HepG2 (cell line): ENCODE data around the gene MAMSTR. TPM values are rescaled to one million over a fixed set of nuclear protein-coding genes. Genes with fewer than 3 reads are reported as not detected.

ENCODE experiments used
- ARHGAP35 ChIP-seq: sonication (generic); formaldehyde crosslinking; IDR thresholded peaks from 2 replicates; pipeline ENCODE4 v1.9.0; 2022; ENCODE audit warnings: mild to moderate bottlenecking, inconsistent platforms, moderate library complexity, missing genetic modification reagents, borderline replicate concordance
- ARNTL ChIP-seq: sonication (generic); formaldehyde crosslinking; IDR thresholded peaks from 2 replicates; pipeline ENCODE4 v1.4.0; 2020; ENCODE audit warnings: mild to moderate bottlenecking, missing genetic modification reagents
- CHD2 ChIP-seq: IDR thresholded peaks from 2 replicates; pipeline ENCODE4 v1.6.1; 2011; ENCODE audit warnings: low read depth, low read length, improper control_type of control experiment
- FOSL2 ChIP-seq: sonication (generic); formaldehyde crosslinking; IDR thresholded peaks from 2 replicates; pipeline ENCODE4 v1.4.0; 2020; ENCODE audit warnings: missing genetic modification reagents
- HDAC1 ChIP-seq: sonication (generic); formaldehyde crosslinking; IDR thresholded peaks from 2 replicates; pipeline ENCODE4 v1.5.1; 2020; ENCODE audit warnings: mild to moderate bottlenecking, missing genetic modification reagents
- MXI1 ChIP-seq: IDR thresholded peaks from 3 replicates; pipeline ENCODE4 v1.6.1; 2012; ENCODE audit warnings: low read depth, low read length, inconsistent platforms, borderline replicate concordance
- NFYB ChIP-seq: sonication (generic); formaldehyde crosslinking; IDR thresholded peaks from 2 replicates; pipeline ENCODE4 v1.4.0; 2020; ENCODE audit warnings: missing genetic modification reagents
- PHF20 ChIP-seq: sonication (generic); formaldehyde crosslinking; IDR thresholded peaks from 2 replicates; pipeline ENCODE4 v1.5.0; 2020; ENCODE audit warnings: mild to moderate bottlenecking, missing genetic modification reagents
- RBM39 ChIP-seq: fragments of 200-400 bp; formaldehyde crosslinking; IDR thresholded peaks from one replicate; pipeline ENCODE4 v1.6.1; 2018; ENCODE audit warnings: antibody characterized with exemption, mild to moderate bottlenecking, low read depth, low read length; ENCODE audit not compliant: poor library complexity, severe bottlenecking
- RFX1 ChIP-seq: fragments of 450-650 bp; IDR thresholded peaks from 2 replicates; pipeline ENCODE4 v1.6.1; 2017
- RFX3 ChIP-seq: IDR thresholded peaks from 2 replicates; pipeline ENCODE4 v1.6.1; 2016; ENCODE audit warnings: missing biosample characterization, missing genetic modification reagents
- SAP130 ChIP-seq: IDR thresholded peaks from 2 replicates; pipeline ENCODE4 v1.6.1; 2016; ENCODE audit warnings: low read depth
- SPEN ChIP-seq: sonication (generic); formaldehyde crosslinking; IDR thresholded peaks from 2 replicates; pipeline ENCODE4 v1.5.1; 2020; ENCODE audit warnings: low read depth, mild to moderate bottlenecking, missing genetic modification reagents
- ZFY ChIP-seq: sonication (generic); formaldehyde crosslinking; IDR thresholded peaks from 2 replicates; pipeline ENCODE4 v1.4.0; 2020; ENCODE audit warnings: missing genetic modification reagents
- ZNF274 ChIP-seq: sonication (generic); formaldehyde crosslinking; IDR thresholded peaks from 2 replicates; pipeline ENCODE4 v1.5.1; 2020; ENCODE audit warnings: mild to moderate bottlenecking, missing genetic modification reagents
- ZNF335 ChIP-seq: sonication (generic); formaldehyde crosslinking; IDR thresholded peaks from 2 replicates; pipeline ENCODE4 v1.4.0; 2020; ENCODE audit warnings: missing genetic modification reagents
- ZNF496 ChIP-seq: sonication (generic); formaldehyde crosslinking; IDR thresholded peaks from 2 replicates; pipeline ENCODE4 v1.8.1; 2023; ENCODE audit warnings: mild to moderate bottlenecking, moderate library complexity, missing genetic modification reagents; ENCODE audit not compliant: insufficient replicate concordance
- ZNF501 ChIP-seq: sonication (generic); formaldehyde crosslinking; IDR thresholded peaks from 2 replicates; pipeline ENCODE4 v1.5.1; 2020; ENCODE audit warnings: mild to moderate bottlenecking, moderate library complexity, missing genetic modification reagents
- polyA plus RNA-seq, 8 experiments: library from polyadenylated mRNA; depleted of rRNA in 3 of 8; stranded (reverse) in 7 of 8; unstranded in 1 of 8; fragments of >200 nt; fragmentation: Illumina TruSeq in 4 of 8; extraction: Trizol in 4 of 8; gene quantifications; 2 replicates each; pipeline versions ENCODE4 v1.2.1 to v1.2.3, GENCODE V29; 2011 to 2016; ENCODE audit warnings: low read depth in 4 of 8, missing spikeins in 1 of 8, mixed read lengths in 1 of 8; ENCODE audit not compliant: insufficient read depth in 1 of 8
- total RNA-seq, 5 experiments: library from RNA; depleted of rRNA; stranded (reverse); fragments of >200 nt; fragmentation: Illumina TruSeq; extraction: Trizol; gene quantifications; 2 replicates each; pipeline ENCODE4 v1.2.3, GENCODE V29; 2016; ENCODE audit warnings: low read depth in 1 of 5
- TF ChIP-seq, protein P1 (sequence below), 2 experiments: sonication (generic) in 1 of 2; formaldehyde crosslinking in 1 of 2; IDR thresholded peaks; 2 replicates each; pipeline versions ENCODE4 v1.5.1 to v1.6.1; 2011 to 2020; ENCODE audit warnings: borderline replicate concordance in 1 of 2, low read depth in 1 of 2, low read length in 1 of 2, mild to moderate bottlenecking in 1 of 2, missing genetic modification reagents in 1 of 2, moderate library complexity in 1 of 2
- TF ChIP-seq, protein P2 (sequence below): sonication (generic); formaldehyde crosslinking; IDR thresholded peaks from 2 replicates; pipeline ENCODE4 v1.8.0; 2022; ENCODE audit warnings: missing genetic modification reagents, low read depth, mild to moderate bottlenecking, borderline replicate concordance
- TF ChIP-seq, protein P3 (sequence below): sonication (generic); formaldehyde crosslinking; IDR thresholded peaks from 2 replicates; pipeline ENCODE4 v1.4.0; 2020; ENCODE audit warnings: missing genetic modification reagents, borderline replicate concordance
- TF ChIP-seq, protein P4 (sequence below): sonication (generic); formaldehyde crosslinking; IDR thresholded peaks from 2 replicates; pipeline ENCODE4 v1.4.0; 2020; ENCODE audit warnings: missing genetic modification reagents
- TF ChIP-seq, protein P5 (sequence below): sonication (generic); formaldehyde crosslinking; IDR thresholded peaks from 2 replicates; pipeline ENCODE4 v1.5.0; 2020; ENCODE audit warnings: missing genetic modification reagents

Gene MAMSTR
- total and polyA plus RNA-seq, 2 of the 13 experiments (the other 11 are each of a cell fraction or from before 2014, with no cell fraction given): 2.2 to 2.4 TPM

DNA sequence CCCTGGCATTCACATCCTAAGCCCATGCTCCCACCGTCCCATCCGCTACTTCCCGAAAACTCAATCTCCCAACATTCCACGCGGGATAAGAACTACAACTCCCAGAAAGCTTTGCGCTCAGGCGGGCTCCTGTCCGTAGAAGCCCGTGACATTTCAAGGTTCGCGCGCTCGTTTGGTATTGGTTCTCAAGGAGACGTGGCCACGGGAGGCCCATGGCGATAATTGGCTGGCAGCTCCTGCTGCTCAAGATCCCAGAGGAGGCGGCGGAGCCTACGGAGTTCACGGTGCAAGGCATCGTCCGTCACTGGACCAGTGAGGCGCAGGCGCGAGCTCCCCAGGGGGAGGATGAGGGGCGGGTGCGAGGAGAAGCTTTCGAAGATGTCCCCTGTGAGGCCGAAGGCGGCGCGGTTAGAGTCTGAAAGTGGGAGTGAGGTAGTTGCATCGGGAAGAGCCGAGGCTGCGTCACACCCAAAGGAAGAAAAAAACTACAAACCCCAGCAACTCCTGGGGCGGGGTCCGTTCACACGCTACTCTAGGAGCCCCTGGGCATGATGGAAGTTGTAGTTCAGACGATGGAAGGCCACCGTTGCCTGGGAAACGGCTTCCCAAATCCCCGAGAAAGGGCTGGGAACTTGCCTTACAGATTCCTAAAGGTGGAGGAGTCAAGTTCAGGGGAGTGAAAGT lies 1.2 kb upstream of the MAMSTR start (continued):
- TF ChIP-seq, protein P1, sequence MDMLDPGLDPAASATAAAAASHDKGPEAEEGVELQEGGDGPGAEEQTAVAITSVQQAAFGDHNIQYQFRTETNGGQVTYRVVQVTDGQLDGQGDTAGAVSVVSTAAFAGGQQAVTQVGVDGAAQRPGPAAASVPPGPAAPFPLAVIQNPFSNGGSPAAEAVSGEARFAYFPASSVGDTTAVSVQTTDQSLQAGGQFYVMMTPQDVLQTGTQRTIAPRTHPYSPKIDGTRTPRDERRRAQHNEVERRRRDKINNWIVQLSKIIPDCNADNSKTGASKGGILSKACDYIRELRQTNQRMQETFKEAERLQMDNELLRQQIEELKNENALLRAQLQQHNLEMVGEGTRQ (IDR thresholded peaks at IDR 0.05; ENCODE audit: low read depth, low read length): peak; percentile 37; the same call in 1 of the 2 replicates
- TF ChIP-seq, protein P1 (CRISPR knock-in tag; IDR thresholded peaks at IDR 0.05; ENCODE audit: borderline replicate concordance): no peak
- TF ChIP-seq ZNF496 (CRISPR knock-in tag) (no peak), ZNF335 (CRISPR knock-in tag) (0 out of 2 replicates have a peak, but pooled peaks have one; percentile 54), ARHGAP35 (CRISPR knock-in tag) (peak; percentile 31; the same call in 1 of the 2 replicates), RBM39 (peak; percentile 29), ARNTL (peak; percentile 43; the same call in 1 of the 2 replicates), MXI1 (peak; percentile 87; the same call in 2 of the 3 replicates), HDAC1 (peak; percentile 76), PHF20 (CRISPR knock-in tag) (peak; percentile 46; the same call in 1 of the 2 replicates), SAP130 (peak; percentile 92), RFX3 (CRISPR knock-in tag) (peak; percentile 74), ZNF274 (CRISPR knock-in tag) (0 out of 2 replicates have a peak, but pooled peaks have one; percentile 53), SPEN (CRISPR knock-in tag) (0 out of 2 replicates have a peak, but pooled peaks have one; percentile 13), CHD2 (peak; percentile 72), FOSL2 (CRISPR knock-in tag) (peak; percentile 5; the same call in 1 of the 2 replicates), RFX1 (peak; percentile 72), ZFY (peak; percentile 74), NFYB (CRISPR knock-in tag) (peak; percentile 99), ZNF501 (peak; percentile 68)
- TF ChIP-seq, protein P2, sequence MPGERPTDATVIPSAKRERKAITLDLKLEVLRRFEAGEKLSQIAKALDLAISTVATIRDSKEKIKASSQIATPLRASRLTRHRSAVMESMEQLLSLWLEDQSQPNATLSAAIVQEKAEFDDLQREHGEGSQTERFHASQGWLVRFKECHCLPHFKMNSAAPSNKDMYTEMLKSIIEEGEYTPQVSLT: no peak
- TF ChIP-seq, protein P3, sequence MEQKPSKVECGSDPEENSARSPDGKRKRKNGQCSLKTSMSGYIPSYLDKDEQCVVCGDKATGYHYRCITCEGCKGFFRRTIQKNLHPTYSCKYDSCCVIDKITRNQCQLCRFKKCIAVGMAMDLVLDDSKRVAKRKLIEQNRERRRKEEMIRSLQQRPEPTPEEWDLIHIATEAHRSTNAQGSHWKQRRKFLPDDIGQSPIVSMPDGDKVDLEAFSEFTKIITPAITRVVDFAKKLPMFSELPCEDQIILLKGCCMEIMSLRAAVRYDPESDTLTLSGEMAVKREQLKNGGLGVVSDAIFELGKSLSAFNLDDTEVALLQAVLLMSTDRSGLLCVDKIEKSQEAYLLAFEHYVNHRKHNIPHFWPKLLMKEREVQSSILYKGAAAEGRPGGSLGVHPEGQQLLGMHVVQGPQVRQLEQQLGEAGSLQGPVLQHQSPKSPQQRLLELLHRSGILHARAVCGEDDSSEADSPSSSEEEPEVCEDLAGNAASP: no peak
- TF ChIP-seq, protein P4, sequence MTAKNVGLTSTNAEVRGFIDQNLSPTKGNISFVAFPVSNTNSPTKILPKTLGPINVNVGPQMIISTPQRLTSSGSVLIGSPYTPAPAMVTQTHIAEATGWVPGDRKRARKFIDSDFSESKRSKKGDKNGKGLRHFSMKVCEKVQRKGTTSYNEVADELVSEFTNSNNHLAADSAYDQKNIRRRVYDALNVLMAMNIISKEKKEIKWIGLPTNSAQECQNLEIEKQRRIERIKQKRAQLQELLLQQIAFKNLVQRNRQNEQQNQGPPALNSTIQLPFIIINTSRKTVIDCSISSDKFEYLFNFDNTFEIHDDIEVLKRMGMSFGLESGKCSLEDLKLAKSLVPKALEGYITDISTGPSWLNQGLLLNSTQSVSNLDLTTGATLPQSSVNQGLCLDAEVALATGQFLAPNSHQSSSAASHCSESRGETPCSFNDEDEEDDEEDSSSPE: peak; percentile 100
- TF ChIP-seq, protein P5, sequence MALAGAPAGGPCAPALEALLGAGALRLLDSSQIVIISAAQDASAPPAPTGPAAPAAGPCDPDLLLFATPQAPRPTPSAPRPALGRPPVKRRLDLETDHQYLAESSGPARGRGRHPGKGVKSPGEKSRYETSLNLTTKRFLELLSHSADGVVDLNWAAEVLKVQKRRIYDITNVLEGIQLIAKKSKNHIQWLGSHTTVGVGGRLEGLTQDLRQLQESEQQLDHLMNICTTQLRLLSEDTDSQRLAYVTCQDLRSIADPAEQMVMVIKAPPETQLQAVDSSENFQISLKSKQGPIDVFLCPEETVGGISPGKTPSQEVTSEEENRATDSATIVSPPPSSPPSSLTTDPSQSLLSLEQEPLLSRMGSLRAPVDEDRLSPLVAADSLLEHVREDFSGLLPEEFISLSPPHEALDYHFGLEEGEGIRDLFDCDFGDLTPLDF (CRISPR knock-in tag): peak; percentile 98
